T-helper 2 cell (primary cell): Measurements from ENCODE around the gene HLA-E.
A peak's percentile ranks its signal among the peaks of the same experiment; 100 is the strongest.
"Not testable (repeated sequence)": the region's sequence is repeated elsewhere in the genome, so short reads cannot be mapped to it uniquely, and the experiment has no call there.

Experiments used
- DNase-seq, 5 experiments: peaks; one replicate each; pipeline versions ENCODE4 v3.0.0 to v3.0.0-alpha.2; 2012 to 2022

The HLA-E gene

DNA sequence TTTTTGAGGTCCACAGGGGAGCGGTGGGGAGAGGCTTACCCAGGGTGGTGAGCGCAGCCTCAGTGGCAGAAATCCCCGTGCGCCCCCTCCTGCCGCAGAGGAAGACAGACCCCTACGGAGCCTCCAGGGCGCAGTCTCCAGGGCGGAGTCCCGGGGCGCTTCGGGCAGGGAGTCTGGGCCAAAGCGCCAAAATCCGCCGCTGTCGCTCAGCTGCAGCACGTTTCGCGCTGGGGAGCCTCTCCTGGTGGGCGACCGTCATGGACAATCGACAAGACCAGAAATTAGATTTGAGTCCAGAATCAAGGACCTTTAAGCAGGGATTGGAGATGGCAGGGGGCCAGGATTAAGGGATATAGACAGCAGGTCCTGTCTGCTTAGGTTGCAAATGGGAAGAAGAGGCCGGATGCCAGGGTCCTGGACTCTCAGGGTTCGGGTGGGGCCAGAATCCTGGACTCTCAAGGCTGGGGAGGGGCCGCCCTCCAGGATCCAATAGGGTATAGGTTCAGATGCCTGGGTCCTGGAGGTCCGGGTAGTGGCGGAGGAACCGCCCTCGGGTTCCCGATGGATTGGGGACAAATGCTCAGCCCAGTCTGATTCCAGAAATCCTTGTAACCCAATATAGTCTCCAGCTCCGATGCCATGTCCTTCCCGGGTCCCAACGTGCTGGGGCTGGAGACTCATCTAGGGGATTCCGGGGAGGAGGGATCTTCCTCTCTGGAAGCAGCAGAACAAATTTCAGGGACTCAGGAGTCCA, 7.9 kb upstream of the HLA-E start:
- DNase-seq, result no peak

DNA sequence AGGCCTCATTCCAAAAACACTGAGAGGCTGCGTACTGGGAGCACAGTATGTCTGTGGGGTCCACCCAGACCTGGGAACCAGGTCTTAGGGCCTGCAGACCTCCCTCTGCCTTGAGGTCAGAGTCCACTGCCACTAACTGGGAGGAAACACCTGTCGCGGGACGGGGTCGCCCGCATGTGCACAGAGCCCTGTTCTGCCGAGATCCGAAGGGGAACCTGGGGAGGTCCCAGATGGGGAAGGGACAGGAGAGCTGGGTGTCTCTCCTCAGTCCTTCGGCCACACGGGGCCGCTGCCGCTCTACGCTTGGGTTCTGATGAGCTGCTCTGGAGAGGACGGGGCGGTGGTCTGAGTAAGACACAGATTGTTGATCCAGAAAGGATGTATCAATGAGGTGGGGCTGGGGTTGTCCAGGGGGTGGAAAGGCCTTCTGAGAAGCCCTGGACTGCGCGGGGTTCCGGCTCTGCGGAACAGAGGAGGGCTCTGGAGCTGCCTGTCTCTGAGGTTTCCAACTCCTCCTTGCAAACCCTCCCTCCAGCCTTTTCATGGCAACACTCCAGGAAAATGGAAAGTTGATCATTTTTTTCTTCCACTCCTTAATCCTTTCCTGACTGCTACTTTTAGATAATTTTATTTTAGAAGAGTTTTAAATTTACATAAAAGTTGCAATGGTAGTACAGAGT, 7.2 kb upstream of the HLA-E start:
- DNase-seq, result peak; percentile 58 to 82 (median 77)

DNA sequence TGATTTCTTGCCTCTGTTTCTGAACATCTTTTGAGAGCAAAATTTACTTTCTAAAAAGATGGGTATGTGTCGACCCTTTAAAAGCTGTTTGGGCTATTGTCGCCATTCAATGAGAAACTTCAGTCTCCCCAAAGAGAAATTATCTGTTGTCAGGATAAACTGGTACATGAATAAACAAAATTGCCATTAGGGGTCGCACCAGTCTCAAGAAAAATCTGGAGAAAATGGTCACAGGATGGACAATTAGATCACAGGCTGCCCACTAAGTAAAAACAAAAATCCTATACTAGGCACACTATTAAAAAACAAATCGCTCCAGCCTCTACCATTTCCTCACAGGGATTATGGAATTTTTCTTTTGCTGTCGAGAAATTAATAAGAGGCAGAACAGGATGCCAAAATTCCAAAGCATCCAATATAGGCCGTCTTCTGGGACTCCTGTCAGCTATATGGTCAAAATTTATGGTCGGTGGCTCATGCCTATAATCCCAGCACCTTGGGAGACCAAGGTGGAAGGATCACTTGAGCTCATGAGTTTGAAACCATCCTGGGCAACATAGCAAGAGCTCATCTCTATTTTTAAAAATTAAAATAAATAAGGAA, 5.5 kb upstream of the HLA-E start:
- peak in 2 of 5 experiments; percentile 22 to 49 for DNase-seq

DNA sequence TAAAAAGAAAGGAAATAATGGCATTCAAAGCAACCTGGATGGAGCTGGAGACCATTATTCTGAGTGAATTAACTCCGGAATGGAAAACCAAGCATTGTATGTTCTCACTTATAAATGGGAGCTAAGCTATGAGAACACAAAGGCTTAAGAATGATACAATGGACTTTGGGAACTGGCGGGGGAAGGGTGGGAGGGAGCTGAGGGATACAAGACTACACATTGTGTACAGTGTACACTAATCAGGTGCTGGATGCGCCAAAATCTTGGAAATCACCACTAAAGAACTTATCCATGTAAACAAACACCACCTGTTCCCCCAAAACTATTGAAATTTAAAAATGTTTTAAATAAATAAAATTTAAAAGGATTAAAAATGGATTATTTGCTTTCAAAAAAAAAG, 4.1 kb upstream of the HLA-E start:
- no peak for DNase-seq

DNA sequence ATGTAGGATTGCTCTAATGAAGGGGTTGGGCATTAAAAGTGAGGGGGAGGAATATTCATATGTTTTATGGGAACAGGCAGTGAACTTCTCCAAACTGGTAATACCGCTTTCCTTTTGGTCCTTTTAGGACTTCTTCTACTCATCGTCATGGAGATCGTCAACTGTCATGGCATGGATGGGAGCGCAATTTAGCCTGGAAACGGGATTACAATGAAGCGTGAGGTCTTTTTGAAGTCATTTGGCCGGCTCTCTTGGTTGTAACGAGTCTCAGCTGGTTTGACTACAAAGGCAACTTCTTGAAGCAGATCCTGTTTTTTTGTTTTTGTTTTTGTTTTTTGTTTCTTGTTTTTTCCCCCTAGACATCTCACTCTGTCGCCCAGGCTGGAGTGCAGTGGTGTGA, 1.4 kb upstream of the HLA-E start:
- no peak for DNase-seq

DNA sequence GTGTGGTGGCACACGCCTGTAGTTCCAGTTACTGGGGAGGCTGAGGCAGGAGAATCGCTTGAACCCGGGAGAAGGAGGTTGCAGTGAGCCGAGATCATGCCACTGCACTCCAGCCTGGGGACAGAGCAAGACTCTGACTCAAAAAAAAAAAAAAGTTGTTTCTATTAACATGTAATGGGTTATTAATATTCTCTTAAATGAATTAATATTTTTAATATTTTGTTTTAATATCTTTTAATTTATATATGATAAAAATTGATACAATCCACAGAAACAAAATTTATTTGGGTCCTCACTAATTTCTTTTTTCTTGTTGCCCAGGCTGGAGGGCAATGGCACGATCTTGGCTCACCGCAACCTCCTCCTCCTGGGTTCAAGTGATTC, 620 bp upstream of the HLA-E start:
- not testable (repeated sequence) for DNase-seq

DNA sequence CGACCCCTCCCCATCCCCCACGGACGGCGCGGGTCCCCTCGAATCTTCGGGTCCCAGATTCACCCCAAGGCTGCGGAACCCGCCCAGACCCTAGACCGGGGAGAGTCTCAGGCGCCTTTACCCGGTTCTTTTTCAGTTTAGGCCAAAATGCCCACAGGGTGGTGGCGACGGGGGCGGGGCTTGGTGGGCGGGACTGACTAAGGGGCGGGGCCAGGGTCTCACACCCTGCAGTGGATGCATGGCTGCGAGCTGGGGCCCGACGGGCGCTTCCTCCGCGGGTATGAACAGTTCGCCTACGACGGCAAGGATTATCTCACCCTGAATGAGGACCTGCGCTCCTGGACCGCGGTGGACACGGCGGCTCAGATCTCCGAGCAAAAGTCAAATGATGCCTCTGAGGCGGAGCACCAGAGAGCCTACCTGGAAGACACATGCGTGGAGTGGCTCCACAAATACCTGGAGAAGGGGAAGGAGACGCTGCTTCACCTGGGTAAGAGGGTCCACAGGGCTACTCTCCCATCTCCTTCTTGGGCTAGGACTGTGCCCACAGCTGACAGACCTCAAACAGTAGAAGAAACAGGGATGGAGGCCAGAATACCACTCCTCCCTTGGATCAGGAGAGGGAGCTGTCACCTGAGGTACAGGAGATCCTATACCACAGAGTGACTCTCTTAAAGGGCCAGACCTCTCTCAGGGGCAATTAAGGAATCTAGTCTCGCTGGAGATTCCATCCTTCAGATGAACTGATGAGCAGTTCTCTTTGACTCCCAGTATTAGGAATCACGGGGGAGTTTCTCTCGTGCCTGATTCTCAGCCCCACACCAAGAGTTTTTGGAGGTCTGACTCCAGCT, 942 bp downstream of the HLA-E start:
- peak; percentile 62 to 88 (median 74) for DNase-seq

DNA sequence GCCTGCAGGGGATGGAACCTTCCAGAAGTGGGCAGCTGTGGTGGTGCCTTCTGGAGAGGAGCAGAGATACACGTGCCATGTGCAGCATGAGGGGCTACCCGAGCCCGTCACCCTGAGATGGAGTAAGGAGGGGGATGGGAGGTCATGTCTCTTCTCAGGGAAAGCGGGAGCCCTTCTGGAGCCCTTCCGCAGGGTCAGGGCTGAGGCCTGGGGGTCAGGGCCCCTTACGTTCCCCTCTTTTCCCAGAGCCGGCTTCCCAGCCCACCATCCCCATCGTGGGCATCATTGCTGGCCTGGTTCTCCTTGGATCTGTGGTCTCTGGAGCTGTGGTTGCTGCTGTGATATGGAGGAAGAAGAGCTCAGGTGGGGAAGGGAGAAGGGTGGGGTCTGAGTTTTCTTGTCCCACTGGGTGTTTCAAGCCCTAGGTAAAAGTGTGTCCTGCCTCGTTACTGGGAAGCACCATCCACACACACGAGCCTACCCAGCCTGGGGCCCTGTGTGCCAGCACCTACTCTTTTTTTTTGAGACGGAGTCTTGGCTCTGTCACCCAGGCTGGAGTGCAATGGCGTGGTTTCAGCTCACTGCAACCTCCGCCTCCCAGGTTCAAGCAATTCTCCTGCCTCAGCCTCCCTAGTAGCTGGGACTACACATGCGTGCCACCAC, 2.1 kb downstream of the HLA-E start:
- DNase-seq, result peak in 1 of 5 experiments; percentile 7

DNA sequence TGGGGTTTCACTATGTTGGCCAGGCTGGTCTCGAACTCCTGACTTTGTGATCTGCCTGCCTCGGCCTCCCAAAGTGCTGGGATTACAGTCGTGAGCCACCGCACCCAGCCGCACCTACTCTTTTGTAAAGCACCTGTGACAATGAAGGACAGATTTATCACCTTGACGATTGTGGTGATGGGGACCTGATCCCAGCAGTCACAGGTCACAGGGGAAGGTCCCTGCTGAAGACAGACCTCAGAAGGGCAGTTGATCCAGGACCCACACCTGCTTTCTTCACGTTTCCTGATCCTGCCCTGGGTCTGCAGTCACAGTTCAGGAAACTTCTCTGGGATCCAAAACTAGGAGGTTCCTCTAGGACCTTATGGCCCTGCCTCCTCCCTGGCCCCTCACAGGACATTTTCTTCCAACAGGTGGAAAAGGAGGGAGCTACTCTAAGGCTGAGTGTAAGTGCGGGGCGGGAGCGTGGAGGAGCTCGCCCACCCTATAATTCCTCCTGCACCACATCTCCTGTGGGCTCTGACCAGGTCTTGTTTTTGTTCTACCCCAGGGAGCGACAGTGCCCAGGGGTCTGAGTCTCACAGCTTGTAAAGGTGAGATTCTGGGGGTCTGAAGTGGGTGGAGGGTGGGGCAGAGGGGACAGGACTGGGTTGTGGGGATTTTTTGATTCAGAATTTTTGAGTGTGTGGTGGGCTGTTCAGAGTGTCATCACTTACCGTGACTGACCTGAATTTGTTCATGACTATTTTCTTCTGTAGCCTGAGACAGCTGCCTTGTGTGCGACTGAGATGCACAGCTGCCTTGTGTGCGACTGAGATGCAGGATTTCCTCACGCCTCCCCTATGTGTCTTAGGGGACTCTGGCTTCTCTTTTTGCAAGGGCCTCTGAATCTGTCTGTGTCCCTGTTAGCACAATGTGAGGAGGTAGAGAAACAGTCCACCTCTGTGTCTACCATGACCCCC, 3.0 kb downstream of the HLA-E start:
- DNase-seq, result peak in 2 of 5 experiments; percentile 7 to 58

DNA sequence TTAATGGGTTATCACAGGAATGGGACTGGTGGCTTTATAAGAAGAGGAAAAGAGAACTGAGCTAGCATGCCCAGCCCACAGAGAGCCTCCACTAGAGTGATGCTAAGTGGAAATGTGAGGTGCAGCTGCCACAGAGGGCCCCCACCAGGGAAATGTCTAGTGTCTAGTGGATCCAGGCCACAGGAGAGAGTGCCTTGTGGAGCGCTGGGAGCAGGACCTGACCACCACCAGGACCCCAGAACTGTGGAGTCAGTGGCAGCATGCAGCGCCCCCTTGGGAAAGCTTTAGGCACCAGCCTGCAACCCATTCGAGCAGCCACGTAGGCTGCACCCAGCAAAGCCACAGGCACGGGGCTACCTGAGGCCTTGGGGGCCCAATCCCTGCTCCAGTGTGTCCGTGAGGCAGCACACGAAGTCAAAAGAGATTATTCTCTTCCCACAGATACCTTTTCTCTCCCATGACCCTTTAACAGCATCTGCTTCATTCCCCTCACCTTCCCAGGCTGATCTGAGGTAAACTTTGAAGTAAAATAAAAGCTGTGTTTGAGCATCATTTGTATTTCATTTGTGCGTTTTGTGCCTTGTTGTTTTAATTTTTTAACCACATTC, 4.4 kb downstream of the HLA-E start:
- DNase-seq, result peak in 2 of 5 experiments; percentile 30 to 59

DNA sequence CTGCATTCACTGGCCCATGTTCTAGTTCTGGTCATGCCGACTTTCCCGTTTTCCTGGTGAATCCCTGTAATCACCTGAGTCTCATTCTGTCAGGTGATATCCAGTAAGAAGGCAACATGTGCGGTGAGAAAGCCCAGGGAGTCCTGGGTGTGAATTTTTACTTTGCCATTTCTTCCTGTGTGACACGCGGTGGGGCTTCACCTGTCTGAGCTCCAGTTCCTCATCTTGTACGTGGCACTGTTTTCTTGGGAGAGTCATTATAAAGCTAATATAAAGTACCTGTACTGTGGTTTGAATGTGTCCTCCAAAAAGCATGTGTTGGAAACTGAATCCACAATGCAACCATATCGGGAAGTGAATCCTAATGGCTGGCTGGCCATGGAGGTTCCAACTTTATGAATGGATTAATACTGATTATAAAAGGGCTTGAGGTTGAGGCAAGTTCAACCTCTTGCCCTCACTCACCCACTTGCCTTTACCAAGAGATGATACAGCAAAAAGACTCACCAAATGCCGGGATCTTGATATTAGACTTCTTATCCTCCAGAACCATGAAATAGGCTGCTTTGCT, 5.1 kb downstream of the HLA-E start:
- DNase-seq, result peak in 1 of 5 experiments; percentile 30

DNA sequence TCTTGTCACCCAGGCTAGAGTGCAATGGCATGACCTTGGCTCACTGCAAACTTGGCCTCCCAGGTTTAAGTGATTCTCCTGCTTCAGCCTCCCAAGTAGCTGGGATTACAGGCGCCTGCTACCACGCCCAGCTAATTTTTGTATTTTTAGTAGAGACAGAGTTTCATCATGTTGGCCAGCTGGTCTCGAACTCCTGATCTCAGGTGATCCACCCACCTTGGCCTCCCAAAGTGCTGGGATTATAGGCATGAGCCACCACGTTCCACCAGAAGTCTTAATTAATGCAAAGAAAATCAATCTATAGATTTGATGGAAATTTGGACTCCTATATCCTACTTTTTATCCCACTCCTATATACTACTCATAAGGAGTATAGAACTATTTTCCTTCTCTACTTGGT, 5.8 kb downstream of the HLA-E start:
- not testable (repeated sequence) for DNase-seq

DNA sequence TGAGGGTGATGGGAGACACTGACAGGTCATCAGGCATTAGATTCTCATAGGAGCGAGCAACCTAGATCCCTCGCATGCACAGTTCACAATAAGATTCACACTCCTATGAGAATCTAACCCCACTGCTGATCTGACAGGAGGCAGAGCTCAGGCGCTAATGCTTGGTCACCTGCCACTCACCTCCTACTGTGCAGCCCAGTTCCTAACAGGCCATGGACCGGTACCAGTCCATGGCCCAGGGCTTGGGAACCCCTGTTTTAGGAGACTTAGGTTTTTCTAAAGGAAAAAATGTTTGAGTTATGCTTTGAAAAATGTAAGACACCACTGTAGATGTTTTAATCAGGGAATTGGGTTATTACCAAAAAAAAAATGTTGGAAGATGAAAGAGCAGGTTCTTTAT, 6.7 kb downstream of the HLA-E start:
- DNase-seq, result no peak

DNA sequence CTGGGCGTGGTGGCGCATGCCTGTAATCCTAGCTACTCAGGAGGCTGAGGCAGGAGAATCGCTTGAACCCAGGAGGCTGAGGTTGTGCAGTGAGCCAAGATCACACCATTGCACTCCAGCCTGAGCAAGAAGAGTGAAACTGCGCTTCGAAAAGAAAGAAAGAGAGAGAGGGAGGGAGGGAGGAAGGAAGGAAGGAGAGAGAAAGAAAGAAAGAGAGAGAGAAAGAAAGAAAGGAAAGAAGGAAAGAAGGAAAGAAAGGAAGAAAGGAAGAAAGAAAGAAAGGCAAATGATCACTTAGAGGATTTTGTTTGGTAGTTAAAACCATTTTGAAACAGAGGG, 7.9 kb downstream of the HLA-E start:
- not testable (repeated sequence) for DNase-seq

DNA sequence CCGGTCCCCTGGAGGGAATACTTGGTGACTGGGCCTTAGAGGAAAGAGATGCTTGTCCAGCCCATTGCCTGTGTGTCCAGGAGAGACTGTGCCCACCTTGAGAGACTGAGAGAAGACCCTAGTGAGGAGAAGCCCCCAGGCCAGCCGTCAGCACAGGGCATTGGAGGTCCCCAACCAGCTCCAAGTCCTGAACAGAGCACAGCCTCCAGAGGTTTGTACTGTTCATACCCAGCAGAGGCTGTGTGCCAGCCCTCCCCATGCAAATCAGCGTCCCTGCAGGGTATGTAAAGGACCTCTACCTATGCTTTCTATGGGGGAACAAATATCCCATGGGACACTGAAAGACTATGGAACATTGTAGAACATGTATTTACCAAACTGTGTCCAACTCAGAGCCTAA, 8.4 kb downstream of the HLA-E start:
- DNase-seq, result no peak

DNA sequence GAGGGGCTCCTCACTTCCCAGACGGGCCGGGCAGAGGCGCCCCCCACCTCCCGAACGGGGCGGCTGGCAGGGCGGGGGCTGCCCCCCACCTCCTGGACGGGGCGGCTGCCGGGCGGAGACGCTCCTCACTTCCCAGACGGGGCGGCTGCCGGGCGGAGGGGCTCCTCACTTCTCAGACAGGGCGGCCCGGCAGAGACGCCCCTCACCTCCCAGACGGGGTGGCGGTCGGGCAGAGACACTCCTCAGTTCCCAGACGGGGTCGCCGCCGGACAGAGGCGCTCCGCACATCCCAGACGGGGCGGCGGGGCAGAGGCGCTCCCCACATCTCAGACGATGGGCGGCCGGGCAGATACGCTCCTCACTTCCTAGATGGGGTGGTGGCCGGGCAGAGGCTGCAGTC, 9.4 kb downstream of the HLA-E start:
- DNase-seq, result not testable (repeated sequence)

DNA sequence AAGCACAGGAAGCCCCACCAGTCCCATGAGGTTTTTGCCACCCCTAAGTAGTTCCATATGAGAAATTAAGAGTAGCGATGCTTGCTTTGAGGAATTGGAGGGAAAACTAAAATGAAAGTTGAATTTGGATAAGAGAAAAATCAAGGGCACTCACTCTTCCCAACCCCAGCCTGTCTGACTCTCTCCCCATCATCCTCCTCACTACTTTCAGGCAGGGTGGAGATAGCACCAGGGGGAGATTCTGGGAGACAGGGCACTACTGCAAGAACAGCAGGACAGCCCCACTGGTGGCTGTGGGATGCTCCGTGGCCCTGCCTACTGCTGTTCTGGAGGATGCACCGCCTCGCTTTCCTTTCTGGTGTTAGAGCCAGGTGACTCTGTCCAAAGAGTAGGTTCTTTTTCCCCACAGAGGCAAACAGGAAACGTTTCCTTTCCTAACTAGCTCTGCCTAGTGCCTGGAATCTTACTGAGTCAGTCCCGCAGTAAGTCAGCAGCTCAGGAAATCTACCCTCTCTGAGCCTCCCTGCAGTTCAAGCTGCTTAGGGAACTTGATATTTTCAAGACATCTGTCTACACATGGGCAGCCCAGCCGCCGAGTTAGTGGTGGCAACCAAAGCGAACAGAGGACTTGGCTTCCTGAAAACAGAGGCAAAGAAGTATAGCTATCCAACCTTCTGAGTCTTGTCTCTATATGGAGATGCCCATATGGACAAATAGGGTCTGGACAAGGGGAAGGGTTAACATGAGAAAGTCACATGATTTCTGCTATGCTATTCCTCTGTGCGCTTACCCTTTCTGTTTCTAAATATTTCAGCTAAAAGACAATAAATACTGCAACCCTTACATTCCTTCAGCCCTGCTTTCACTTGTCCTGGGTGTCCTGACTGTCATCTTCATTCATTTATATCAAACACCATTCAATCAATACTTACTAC, 11.4 kb downstream of the HLA-E start:
- DNase-seq, result no peak

DNA sequence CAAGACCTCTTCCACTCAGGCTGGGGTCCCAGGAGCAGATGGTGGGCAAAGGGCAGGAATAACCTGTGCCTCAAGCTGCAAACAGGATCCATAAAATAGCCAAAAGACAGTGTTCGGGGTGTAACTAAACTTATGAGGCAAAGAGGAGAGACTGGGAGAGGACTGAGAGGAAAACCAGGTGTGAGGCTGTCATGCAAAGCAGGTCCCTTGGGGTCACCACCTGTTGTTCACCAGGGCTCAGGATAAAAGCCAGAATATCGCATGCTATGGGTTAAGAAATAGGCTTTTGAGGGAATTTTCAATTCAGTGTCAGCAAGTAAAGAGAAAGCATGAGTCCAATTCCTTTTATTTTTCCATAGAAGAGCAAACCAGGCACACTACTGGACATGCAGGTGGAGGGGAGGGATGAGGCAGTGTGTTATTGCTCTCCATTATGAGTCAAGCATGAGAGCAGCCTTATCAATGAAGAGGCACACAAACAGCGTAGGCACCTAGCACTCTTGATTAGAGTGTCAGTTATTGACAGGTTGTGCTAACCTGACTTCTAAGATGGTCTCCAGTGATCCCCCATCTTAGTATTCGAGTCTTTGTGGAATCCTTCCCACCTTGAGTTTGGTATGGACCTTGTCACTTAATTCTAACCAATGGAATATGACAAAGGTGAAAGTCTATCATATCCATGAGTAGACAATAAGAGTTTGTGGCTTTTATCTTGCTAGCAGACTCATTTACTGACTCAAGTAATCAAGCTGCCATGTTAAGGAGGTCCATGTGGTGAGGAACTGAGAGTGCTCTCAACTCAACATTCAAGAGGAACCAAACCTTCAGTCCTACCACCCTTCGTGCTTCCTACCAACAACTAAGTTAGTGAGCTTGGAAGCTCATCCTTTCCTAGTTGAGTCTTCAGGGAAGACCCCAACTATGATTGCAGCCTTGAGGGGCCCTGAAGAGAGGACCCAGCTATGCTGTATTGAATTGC, 18.8 kb downstream of the HLA-E start:
- DNase-seq, result peak in 1 of 5 experiments; percentile 77
